ENCODE data around the gene FRMPD4. TPM values are rescaled to one million over a fixed set of nuclear protein-coding genes. Genes with fewer than 3 reads are reported as not detected.

Gene FRMPD4
- total RNA-seq, 1 experiment from 2014 or later, result 0.24 TPM

GRCh38 chrX:12292996-12293765, 154.9 kb downstream of the FRMPD4 start:
- H3K36me3 Mint-ChIP-seq (ENCODE audit: insufficient read depth in 1 of 3, low read depth in 3 of 3), result no peaks in the 10 kb centered on the region; a peak in 2 of 7 replicates
- H3K79me1 ChIP-seq (ENCODE audit: insufficient read depth, low read depth, low read length, poor library complexity, severe bottlenecking), result no peaks in the 10 kb centered on the region
- no peak for DNase-seq

More at GRCh38 chrX:12292996-12293765, 154.9 kb downstream of the FRMPD4 start:
- no peak overlapping the region for H2BK15ac ChIP-seq (ENCODE audit: low read depth, low read length)
- H3K4me1 ChIP-seq (ENCODE audit: insufficient read depth, low read length), result no peaks in the 10 kb centered on the region
- TF ChIP-seq CTCF (conservative IDR thresholded peaks at IDR 0.05), result no peak
- H3K9me3 Mint-ChIP-seq, result peaks cover 53 to 54% of the 10 kb centered on the region in 2 experiments
- H2AK5ac ChIP-seq (ENCODE audit: insufficient read length, low read length), result no peak overlapping the region
- no peak overlapping the region for H3K9ac ChIP-seq (ENCODE audit: extremely low read depth, insufficient read length, low read length)
- H3K27ac Mint-ChIP-seq, result no peak overlapping the region
- no peaks in the 10 kb centered on the region for H4K20me1 ChIP-seq (ENCODE audit: control insufficient read depth, insufficient read depth, insufficient read length)
- H3K23ac ChIP-seq (ENCODE audit: insufficient read length, low read depth, low read length), result no peak overlapping the region
- no peak overlapping the region for H4K8ac ChIP-seq (replicated peaks; ENCODE audit: insufficient read length, low read depth, low read length)
- no peak overlapping the region for H3K14ac ChIP-seq (ENCODE audit: insufficient read depth, low read length)
- H2BK5ac ChIP-seq (ENCODE audit: insufficient read length, low read length), result no peak overlapping the region
- H3K27ac ChIP-seq (ENCODE audit: insufficient read length, low read depth, low read length), result no peak overlapping the region
- no peak overlapping the region for H2BK12ac ChIP-seq (ENCODE audit: insufficient read length, low read depth, low read length)
- no peak overlapping the region for H2AFZ ChIP-seq (ENCODE audit: low read length)
- no peaks in the 10 kb centered on the region for H3K23me2 ChIP-seq (ENCODE audit: insufficient read length, low read depth, low read length, poor library complexity, severe bottlenecking)
- H3K18ac ChIP-seq (ENCODE audit: insufficient read length, low read depth, low read length), result no peak overlapping the region
- H3K27me3 Mint-ChIP-seq (ENCODE audit: low read depth), result peaks cover 3% of the 10 kb centered on the region
- H3K56ac ChIP-seq (ENCODE audit: insufficient read length, low read depth, low read length), result no peak overlapping the region
- no peak overlapping the region for H2BK120ac ChIP-seq (ENCODE audit: low read depth, low read length, poor library complexity, severe bottlenecking)
- WGBS (ENCODE audit: extremely low coverage, insufficient read length, low lambda C conversion rate), result no CpG with 5 or more reads among the region's 7 CpGs
- no peaks in the 10 kb centered on the region for H3K9me3 ChIP-seq (ENCODE audit: control insufficient read depth, low read depth, low read length)
- H3K27me3 ChIP-seq (ENCODE audit: insufficient read depth, low read length), result no peaks in the 10 kb centered on the region
- no peak overlapping the region for H3K4ac ChIP-seq (ENCODE audit: low read depth, low read length)
- H4K91ac ChIP-seq (ENCODE audit: insufficient read length, low read depth, low read length), result no peak overlapping the region
- H3K4me2 ChIP-seq (ENCODE audit: insufficient read depth, insufficient read length, low read length), result no peak overlapping the region
- H4K5ac ChIP-seq (ENCODE audit: insufficient read length, low read depth, low read length), result no peak overlapping the region
- H2BK20ac ChIP-seq (ENCODE audit: low read depth, low read length, poor library complexity, severe bottlenecking), result no peak overlapping the region
- H3K79me2 ChIP-seq (ENCODE audit: insufficient read depth, low read length), result no peaks in the 10 kb centered on the region
- no peak overlapping the region for H3T11ph ChIP-seq (ENCODE audit: low read length)
- peaks cover 3 to 6% of the 10 kb centered on the region in 2 experiments; a peak in 2 of 4 replicates for H3K4me1 Mint-ChIP-seq
- no peak overlapping the region for H3K4me3 Mint-ChIP-seq

All from H9 (cell line).